A549 (cell line): ENCODE data around the gene NRBP1. TPM values are rescaled to one million over a fixed set of nuclear protein-coding genes. Genes with fewer than 3 reads are reported as not detected.

Source experiments
- ATAC-seq, 2 experiments: fragments of 200-7000 bp in 1 of 2; fragments of >200 bp in 1 of 2; cut with Nextera tagmentation in 1 of 2; cut with Tn5 transposase in 1 of 2; 3 replicates each; pipeline versions ENCODE4 v1.8.0 to v1.9.1; 2018 to 2020; ENCODE audit warnings: mild to moderate bottlenecking in 1 of 2, moderate library complexity in 1 of 2
- CTCF ChIA-PET: fragments of 300-600 bp; sonication (Branson Sonifier 250); formaldehyde crosslinking; extraction: SDS; loops from one replicate; lab custom pipeline; 2021; ENCODE audit warnings: antibody characterized with exemption, inconsistent platforms; lab: Yijun Ruan, JAX
- POLR2A ChIA-PET: fragments of 350-600 bp; formaldehyde crosslinking; extraction: SDS; loops from one replicate; lab custom pipeline; 2021; ENCODE audit warnings: antibody characterized with exemption, inconsistent platforms; lab: Yijun Ruan, JAX
- DNase-seq, 2 experiments: peaks; one replicate each; pipeline versions ENCODE4 v3.0.0 to v3.0.0-alpha.2; 2011 to 2016; ENCODE audit warnings: low read depth in 1 of 2, low spot score in 1 of 2
- FAIRE-seq: peaks from 2 replicates; lab custom pipeline; 2011; peaks lifted over from hg19 to GRCh38; lab: Jason Lieb, UNC
- H3K27ac ChIP-seq, 2 experiments: fragments of >200 bp; sonication (Bioruptor Twin); formaldehyde crosslinking; 3 replicates each; pipeline ENCODE4 v1.5.1; 2016 to 2017
- H3K4me1 ChIP-seq: fragments of >200 bp; sonication (Bioruptor Twin); formaldehyde crosslinking; 3 replicates; pipeline ENCODE4 v1.6.1; 2016
- H3K4me2 ChIP-seq: fragments of >200 bp; sonication (Bioruptor Twin); formaldehyde crosslinking; 3 replicates; pipeline ENCODE4 v1.6.1; 2016
- H3K4me3 ChIP-seq: fragments of >200 bp; sonication (Bioruptor Twin); formaldehyde crosslinking; 3 replicates; pipeline ENCODE4 v1.5.1; 2016
- H3K9me3 ChIP-seq: fragments of >200 bp; sonication (Bioruptor Twin); formaldehyde crosslinking; 3 replicates; pipeline ENCODE4 v1.6.1; 2016
- BHLHE40 ChIP-seq: IDR thresholded peaks from 2 replicates; pipeline ENCODE4 v1.6.1; 2012; ENCODE audit warnings: low read depth, low read length, inconsistent platforms
- CHD4 ChIP-seq: fragments of 200-600 bp; sonication (generic); IDR thresholded peaks from 2 replicates; pipeline ENCODE4 v1.6.1; 2016; ENCODE audit warnings: antibody characterized with exemption, mild to moderate bottlenecking, borderline replicate concordance
- FOSB ChIP-seq: fragments of 250-450 bp; sonication (Bioruptor Pico); IDR thresholded peaks from 2 replicates; pipeline ENCODE4 v1.5.0; 2020; ENCODE audit warnings: mild to moderate bottlenecking, moderate library complexity
- FOSL2 ChIP-seq, 2 experiments: fragments of 450-650 bp in 1 of 2; fragments of >200 bp in 1 of 2; sonication (Bioruptor Twin) in 1 of 2; formaldehyde crosslinking; IDR thresholded peaks; 2 replicates each; pipeline versions ENCODE4 v1.5.0 to v1.6.1; 2016 to 2020; ENCODE audit warnings: mild to moderate bottlenecking in 1 of 2, moderate library complexity in 1 of 2
- FOXS1 ChIP-seq: fragments of 250-450 bp; sonication (Bioruptor Pico); IDR thresholded peaks from 2 replicates; pipeline ENCODE4 v1.5.0; 2020; ENCODE audit warnings: mild to moderate bottlenecking, moderate library complexity
- HEYL ChIP-seq: fragments of 250-450 bp; sonication (Bioruptor Pico); IDR thresholded peaks from 2 replicates; pipeline ENCODE4 v1.8.0; 2021; ENCODE audit warnings: mild to moderate bottlenecking, moderate library complexity
- KDM5A ChIP-seq: fragments of 200-600 bp; sonication (generic); IDR thresholded peaks from 2 replicates; pipeline ENCODE4 v1.6.1; 2016; ENCODE audit warnings: antibody characterized with exemption, mild to moderate bottlenecking
- MAFK ChIP-seq: fragments of 450-650 bp; IDR thresholded peaks from 2 replicates; pipeline ENCODE4 v1.6.1; 2014; ENCODE audit not compliant: partially characterized antibody
- MAZ ChIP-seq: fragments of 150-350 bp; IDR thresholded peaks from 2 replicates; pipeline ENCODE4 v1.6.1; 2014; ENCODE audit warnings: antibody characterized with exemption, low read depth, low read length, borderline replicate concordance
- MYC ChIP-seq: IDR thresholded peaks from 2 replicates; pipeline ENCODE4 v1.6.1; 2012; ENCODE audit warnings: mild to moderate bottlenecking, inconsistent platforms, low read length, improper control_type of control experiment, borderline replicate concordance
- NFE2L2 ChIP-seq: fragments of 150-350 bp; conservative IDR thresholded peaks from 2 replicates; pipeline ENCODE4 v1.6.1; 2014; ENCODE audit warnings: low read length
- NPAS2 ChIP-seq: fragments of 250-450 bp; sonication (Bioruptor Pico); IDR thresholded peaks from 2 replicates; pipeline ENCODE4 v1.8.0; 2022; ENCODE audit warnings: mild to moderate bottlenecking, moderate library complexity, borderline replicate concordance
- RAD21 ChIP-seq, 2 experiments: fragments of >200 bp in 1 of 2; sonication (Bioruptor Twin) in 1 of 2; formaldehyde crosslinking in 1 of 2; IDR thresholded peaks in 1 of 2; conservative IDR thresholded peaks in 1 of 2; 2 replicates in 1 of 2; 3 replicates in 1 of 2; pipeline ENCODE4 v1.6.1; 2012 to 2018; ENCODE audit warnings: inconsistent platforms in 1 of 2
- RARB ChIP-seq: fragments of 250-450 bp; sonication (Bioruptor Pico); IDR thresholded peaks from 2 replicates; pipeline ENCODE4 v1.8.0; 2021; ENCODE audit warnings: mild to moderate bottlenecking, moderate library complexity
- SMC3 ChIP-seq: fragments of >200 bp; sonication (Bioruptor Twin); formaldehyde crosslinking; IDR thresholded peaks from 3 replicates; pipeline ENCODE4 v1.6.1; 2018; ENCODE audit warnings: inconsistent platforms
- TFCP2L1 ChIP-seq: fragments of 250-450 bp; sonication (Bioruptor Pico); IDR thresholded peaks from 2 replicates; pipeline ENCODE4 v1.5.0; 2021; ENCODE audit warnings: mild to moderate bottlenecking
- USF2 ChIP-seq: fragments of 450-650 bp; IDR thresholded peaks from 2 replicates; pipeline ENCODE4 v1.6.1; 2014; ENCODE audit warnings: antibody characterized with exemption
- WGBS: methylation state at CpG from one replicate; pipeline ENCODE4 v1.1.6; 2017; ENCODE audit errors: missing lambda C conversion rate; 5-methylcytosine and 5-hydroxymethylcytosine counted together
- polyA plus RNA-seq, 4 experiments: library from polyadenylated mRNA; depleted of rRNA in 3 of 4; stranded (reverse); fragments of >200 nt; fragmentation: RNase III in 1 of 4; extraction: RNeasy Plus Mini Kit Qiagen cat#74134 plus additional on column Dnase treatment in 1 of 4; gene quantifications; 2 replicates in 3 of 4; 3 replicates in 1 of 4; pipeline ENCODE4 v1.2.3, GENCODE V29; 2011 to 2017
- TF ChIP-seq, protein P1 (sequence below): fragments of >200 bp; sonication (Bioruptor Twin); formaldehyde crosslinking; IDR thresholded peaks from 3 replicates; pipeline ENCODE4 v1.5.1; 2016

The NRBP1 gene
- polyA plus RNA-seq, 2 of the 4 experiments (the other 2 are of a cell fraction): 138 to 229 TPM

DNA sequence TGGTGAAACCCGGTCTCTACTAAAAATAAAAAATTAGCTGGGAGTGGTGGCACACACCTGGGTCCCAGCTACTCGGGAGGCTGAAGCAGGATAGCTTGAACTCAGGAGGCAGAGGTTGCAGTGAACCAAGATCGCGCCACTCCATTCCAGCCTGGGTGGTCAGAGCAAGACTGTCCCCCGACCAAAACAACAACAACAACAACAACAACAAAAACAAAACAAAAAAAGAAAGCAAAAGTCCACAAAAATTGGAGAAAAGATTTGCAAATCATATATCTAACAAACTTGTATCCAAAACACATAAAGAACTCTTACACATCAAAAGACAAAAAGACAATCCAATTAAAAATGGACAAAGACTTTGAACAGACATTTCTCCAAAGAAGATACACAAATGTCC lies 29.5 kb upstream of the NRBP1 start (continued):
- TF ChIP-seq USF2 (no peak), MYC (no peak), BHLHE40 (no peak), HEYL (CRISPR knock-in tag) (no peak)

- no peak overlapping the region for H3K4me2 ChIP-seq
- DNase-seq (no peak), FAIRE-seq (no peak), ATAC-seq (no peak)
- H3K4me1 ChIP-seq: 0 out of 3 replicates have a peak, but pooled peaks cover 3% of the 10 kb centered on the region
- ChIA-PET CTCF (interaction anchor here (1.5 to 2.4 kb wide), 2 partner anchors 9 to 16 kb away, joined by 4 to 7 read pairs; partner anchors contain the start of gene PPM1G), POLR2A (interaction anchor here (1.0 kb wide), 1 partner anchor 9 kb away, joined by 4 read pairs; the partner anchor contains the start of gene PPM1G)
- no peak overlapping the region for H3K27ac ChIP-seq
- TF ChIP-seq NFE2L2 (no peak), FOSB (no peak), SMC3 (no peak), MAFK (no peak), TFCP2L1 (CRISPR knock-in tag) (no peak), FOSL2 (IDR thresholded peaks at IDR 0.05) (no peak), FOSL2 (CRISPR knock-in tag; IDR thresholded peaks at IDR 0.05) (peak; percentile 32; the same call in 1 of the 2 replicates), BHLHE40 (no peak), CHD4 (no peak)
- no peak overlapping the region for H3K4me3 ChIP-seq
- H3K9me3 ChIP-seq: no peaks in the 10 kb centered on the region
- WGBS: 92% methylated on average over 2 of the region's 2 CpGs
Observed at GRCh38 chr2:27400348-27401135, 27.9 kb upstream of the NRBP1 start.

GRCh38 chr2:27407798-27408491 lies 20.5 kb upstream of the NRBP1 start:
- 43% methylated on average over 16 of the region's 16 CpGs for WGBS
- peak; percentile 75 to 78 for DNase-seq
- POLR2A ChIA-PET: interaction anchor here (0.6 to 3.1 kb wide), 4 partner anchors 21 to 983 kb away, joined by 3 to 78 read pairs (median 10); partner anchors contain the start of genes NRBP1 and ZNF513
- H3K4me2 ChIP-seq: peak overlapping the region; percentile 89
- CTCF ChIA-PET: interaction anchor here (0.6 to 5.3 kb wide), 18 partner anchors 9 to 275 kb away, joined by 3 to 72 read pairs (median 4); partner anchors contain the start of genes CCDC121, GPN1, NRBP1 and SLC4A1AP
- TF ChIP-seq FOSL2 (IDR thresholded peaks at IDR 0.05) (no peak), FOSL2 (CRISPR knock-in tag; IDR thresholded peaks at IDR 0.05) (no peak), MAZ (no peak), RAD21 (conservative IDR thresholded peaks at IDR 0.05 in 1 of 2, IDR thresholded peaks at IDR 0.05 in 1 of 2) (peak; percentile 66 to 74), SMC3 (peak; percentile 73), NPAS2 (CRISPR knock-in tag) (no peak), RARB (CRISPR knock-in tag) (no peak), KDM5A (no peak), FOXS1 (CRISPR knock-in tag) (no peak)
- TF ChIP-seq, protein P1, sequence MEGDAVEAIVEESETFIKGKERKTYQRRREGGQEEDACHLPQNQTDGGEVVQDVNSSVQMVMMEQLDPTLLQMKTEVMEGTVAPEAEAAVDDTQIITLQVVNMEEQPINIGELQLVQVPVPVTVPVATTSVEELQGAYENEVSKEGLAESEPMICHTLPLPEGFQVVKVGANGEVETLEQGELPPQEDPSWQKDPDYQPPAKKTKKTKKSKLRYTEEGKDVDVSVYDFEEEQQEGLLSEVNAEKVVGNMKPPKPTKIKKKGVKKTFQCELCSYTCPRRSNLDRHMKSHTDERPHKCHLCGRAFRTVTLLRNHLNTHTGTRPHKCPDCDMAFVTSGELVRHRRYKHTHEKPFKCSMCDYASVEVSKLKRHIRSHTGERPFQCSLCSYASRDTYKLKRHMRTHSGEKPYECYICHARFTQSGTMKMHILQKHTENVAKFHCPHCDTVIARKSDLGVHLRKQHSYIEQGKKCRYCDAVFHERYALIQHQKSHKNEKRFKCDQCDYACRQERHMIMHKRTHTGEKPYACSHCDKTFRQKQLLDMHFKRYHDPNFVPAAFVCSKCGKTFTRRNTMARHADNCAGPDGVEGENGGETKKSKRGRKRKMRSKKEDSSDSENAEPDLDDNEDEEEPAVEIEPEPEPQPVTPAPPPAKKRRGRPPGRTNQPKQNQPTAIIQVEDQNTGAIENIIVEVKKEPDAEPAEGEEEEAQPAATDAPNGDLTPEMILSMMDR: peak; percentile 74
- TF ChIP-seq, all 56 proteins: peak for 3
- no peak for FAIRE-seq
- Histone ChIP-seq H3K4me3 (peak overlapping the region; percentile 87), H3K9me3 (no peaks in the 10 kb centered on the region), H3K4me1 (peaks cover 25% of the 10 kb centered on the region; the same call in 2 of the 3 replicates), H3K27ac (peak overlapping the region; percentile 49 to 90; a peak in 3 of 6 replicates)
- ATAC-seq: peak in 1 of 2 experiments; percentile 14; a peak in 1 of 6 replicates
